Measurements from ENCODE around the gene ASCC3. TPM values are rescaled to one million over a fixed set of nuclear protein-coding genes. Genes with fewer than 3 reads are reported as not detected.
"Not testable (repeated sequence)": the region's sequence is repeated elsewhere in the genome, so short reads cannot be mapped to it uniquely, and the experiment has no call there.

ASCC3 gene
- total RNA-seq, 2 donors from 2014 or later, result 21.9 to 26.0 TPM

DNA sequence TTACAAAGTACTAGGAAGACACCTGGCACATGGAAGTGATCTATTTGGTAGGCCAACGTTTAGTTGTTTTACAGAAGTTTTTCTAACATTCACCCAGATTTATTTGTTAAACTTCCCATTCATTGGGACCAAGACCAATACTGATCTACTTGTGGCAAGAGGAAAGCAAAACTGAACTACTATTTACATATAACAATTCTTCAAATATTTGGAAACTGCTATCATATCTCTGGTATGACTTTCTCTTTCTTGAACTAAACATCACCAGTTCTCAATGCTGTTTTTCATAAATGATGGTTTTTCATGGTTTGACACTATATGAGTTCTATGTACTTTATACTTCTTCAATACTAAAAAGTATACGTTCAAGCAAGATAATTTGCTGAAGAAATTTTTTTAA is 189.2 kb downstream of the ASCC3 start:
- intact Hi-C loops (cut with DNase I), result no loop called here
- no peak for DNase-seq
- no peak for ATAC-seq

DNA sequence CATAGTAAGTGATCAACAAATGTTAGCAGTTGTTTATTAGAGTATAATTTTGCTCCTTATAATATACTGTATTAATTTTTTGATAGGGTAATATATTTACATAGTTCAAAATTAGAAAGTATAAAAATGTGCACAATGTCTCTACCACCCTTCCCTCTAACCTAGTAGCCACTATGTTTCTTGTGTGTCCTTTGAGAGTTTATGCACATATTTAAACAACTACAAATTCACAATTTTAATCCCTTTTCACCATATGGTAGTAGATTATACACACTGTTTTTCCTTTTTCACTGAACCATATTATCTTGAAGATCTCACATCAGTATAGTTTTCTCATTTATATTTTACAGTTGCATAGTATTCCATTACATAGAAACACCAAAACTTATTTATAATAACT is 194.9 kb downstream of the ASCC3 start:
- ATAC-seq (no peak), DNase-seq (no peak)
- intact Hi-C loops (cut with DNase I), result no loop called here

DNA sequence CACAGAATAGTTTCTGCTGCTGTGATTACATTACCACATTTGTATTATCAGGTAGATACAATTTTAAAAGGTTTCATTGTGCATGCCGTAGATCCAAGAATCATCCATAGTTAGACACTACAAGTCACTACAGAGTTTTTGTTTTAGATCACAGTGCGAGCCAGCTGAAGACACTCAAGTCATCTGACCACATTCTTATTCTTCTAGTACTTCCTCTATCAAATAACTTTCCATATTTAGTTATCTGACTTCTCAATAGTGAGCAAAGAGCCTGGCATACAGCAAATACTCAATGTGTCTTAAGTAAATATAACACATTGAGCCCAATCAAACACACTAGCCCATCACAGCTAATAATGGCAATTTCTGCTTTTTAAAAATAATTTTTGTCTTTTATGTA is 195.4 kb downstream of the ASCC3 start:
- DNase-seq (no peak), ATAC-seq (no peak)
- intact Hi-C loops (cut with DNase I), result no loop called here

DNA sequence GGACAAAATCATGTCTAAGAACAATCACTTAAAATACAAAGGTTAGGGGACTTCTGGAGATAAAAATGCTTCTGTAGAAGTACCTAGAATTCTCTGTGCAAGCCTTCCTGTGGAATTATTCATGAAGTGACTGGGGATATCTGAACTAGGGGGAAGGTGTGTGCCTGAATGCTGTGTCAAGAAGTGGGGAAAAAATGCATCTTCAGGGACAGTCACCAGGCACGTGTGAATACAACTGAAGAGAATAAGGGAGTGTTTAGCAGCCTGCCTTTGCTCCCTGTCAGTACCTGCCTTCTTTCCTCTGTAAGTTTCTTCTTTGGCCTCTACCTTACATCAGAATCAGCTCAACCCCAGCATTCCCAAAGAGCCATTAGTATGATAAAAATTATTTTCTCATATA is 201.0 kb downstream of the ASCC3 start:
- intact Hi-C loops (cut with DNase I), result no loop called here
- DNase-seq, result no peak
- no peak for ATAC-seq

DNA sequence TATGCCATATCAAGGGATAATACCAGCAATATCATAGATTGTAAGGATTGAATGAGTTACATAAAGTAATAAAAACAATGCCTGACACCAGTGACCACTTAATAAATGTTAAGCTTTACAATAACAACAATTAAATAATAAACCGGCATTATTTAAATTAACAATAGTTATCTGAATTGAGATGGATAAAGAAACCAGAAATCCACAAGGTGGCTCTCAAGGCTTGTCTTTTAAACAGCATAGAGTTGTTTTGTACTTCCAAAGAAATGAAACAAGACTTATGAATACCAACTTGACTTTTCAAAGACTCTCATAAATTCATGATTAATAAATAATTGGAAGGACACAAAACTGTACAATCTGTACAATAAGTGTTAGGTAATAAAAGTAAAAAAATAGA is 203.1 kb downstream of the ASCC3 start:
- intact Hi-C loops (cut with DNase I), result no loop called here
- DNase-seq (no peak), ATAC-seq (no peak)

DNA sequence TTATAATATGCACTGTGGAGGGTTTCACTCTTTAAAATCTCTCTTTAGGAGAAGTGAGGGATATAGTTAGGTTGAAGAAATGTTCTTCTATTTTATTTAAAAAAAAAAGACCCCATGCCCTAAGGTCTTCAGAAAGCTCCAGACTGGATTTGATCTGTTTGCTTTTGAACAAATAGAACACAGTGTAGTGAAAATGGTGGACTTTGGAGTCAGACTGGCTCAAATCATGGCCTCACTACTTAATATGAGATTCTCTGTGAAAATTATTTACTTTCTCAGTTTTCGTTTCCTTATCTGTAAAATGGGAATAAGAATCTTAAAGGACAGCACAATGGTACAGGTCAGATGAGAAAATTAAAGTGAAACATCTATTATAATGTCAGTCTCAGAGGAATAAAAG is 203.9 kb downstream of the ASCC3 start:
- ATAC-seq (no peak), DNase-seq (no peak)
- intact Hi-C loops (cut with DNase I), result no loop called here

DNA sequence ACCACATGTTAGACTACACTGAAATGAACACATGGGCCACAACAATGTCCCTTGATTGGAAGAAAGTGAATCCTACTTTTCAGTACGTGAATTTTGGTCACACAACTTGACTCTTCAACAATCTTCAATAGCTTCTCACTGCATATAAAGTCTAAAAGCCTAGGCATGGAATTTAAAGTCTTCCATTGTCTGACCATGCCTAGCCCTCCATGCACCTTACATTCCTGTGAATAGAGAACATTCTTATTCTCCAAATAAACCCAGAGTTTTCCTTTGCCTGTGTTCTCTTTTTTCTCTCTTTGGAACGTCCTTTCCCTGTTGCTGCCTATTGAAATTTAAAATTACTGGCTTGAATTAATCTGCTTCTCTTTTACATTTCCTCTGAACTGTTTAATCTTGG is 207.5 kb downstream of the ASCC3 start:
- ATAC-seq (no peak), DNase-seq (no peak)
- intact Hi-C loops (cut with DNase I), result no loop called here

DNA sequence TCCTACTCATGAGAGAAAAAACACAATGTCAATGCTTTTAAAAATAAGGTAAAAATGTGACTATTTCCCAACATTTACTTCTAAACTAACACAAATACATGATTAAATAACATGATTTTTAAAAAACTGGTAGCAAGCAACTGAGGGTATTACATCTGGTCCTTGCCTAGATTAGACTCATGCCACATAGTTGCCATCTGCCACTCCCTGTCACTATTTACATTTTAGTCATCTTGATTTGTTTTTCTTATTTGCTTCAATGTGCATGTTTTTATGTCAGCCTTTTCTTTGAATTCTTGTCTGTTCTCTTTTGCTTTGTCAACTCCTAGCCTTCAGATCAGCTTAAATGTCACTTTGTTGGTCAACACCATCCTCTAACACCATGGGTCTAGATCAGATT is 209.4 kb downstream of the ASCC3 start:
- intact Hi-C loops (cut with DNase I), result no loop called here
- no peak for ATAC-seq
- no peak for DNase-seq

DNA sequence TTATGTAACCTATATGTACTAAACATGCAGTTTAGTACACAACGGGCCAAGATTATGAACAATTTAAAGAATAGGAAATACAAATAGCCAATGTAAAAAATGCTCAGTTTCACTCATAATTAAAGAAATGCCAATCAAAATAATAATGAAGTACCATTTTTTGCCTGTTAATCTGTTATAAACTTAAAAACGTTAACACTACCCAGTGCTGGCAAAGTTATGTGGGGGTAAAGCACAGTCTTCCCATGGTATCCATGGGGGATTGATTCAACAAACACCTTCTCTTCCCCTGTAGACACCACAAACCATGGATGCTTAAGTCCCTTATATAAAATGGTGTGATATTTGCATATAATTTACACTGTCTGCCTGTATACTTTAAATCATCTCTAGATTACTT is 211.1 kb downstream of the ASCC3 start:
- ATAC-seq, result no peak
- no peak for DNase-seq
- intact Hi-C loops (cut with DNase I), result no loop called here

DNA sequence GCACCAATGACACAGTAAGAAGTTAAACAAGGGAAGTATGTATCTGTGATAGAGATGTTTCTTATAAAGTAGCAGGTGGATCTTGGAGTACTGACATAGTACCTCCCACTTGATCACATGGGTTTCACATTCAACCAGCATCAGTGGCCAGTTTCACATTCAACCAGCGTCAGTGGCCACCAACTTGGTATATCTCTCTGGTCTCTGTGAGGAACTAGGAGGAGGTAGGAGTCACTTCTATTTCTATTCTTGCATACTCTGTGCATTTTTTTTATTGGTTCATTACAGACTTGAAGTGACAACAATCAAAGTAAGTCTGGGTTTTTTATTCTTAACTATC is 216.1 kb downstream of the ASCC3 start:
- intact Hi-C loops (cut with DNase I), result no loop called here
- no peak for ATAC-seq
- DNase-seq, result no peak

DNA sequence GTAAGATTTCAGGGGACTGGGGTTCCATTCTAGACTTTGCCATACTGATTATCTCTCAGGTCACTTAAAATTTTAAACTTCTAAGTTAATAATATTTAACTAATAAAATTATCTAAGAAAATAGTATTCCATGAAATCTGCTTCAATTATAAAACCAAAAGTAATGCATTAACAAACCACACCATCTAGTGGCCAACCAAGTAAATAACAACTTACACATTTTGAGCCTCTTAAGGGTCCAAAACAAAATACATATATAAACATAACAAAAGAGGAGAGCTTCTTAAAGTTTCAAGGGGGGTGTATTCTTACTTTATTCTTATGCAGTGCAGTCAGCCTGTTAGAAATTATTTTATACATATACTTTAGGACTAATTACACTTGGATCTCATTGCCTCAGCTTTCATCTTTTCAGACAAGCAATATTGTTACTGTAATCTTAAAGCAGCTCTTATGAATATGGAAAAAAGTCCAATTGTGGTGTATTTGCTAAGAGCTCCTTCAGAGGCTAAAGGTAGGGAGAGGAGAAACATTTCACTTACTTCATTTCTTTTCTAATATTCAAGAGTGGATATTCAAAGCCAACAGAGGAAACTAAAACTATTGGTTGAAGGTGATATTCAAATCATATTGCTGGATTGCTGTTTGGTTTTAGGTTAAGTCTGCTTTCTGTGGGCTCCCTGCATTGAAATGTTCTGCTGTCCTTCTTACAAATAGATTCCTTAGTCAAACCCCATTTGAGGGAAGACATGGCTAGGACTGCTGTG is 216.7 kb downstream of the ASCC3 start:
- peak in 1 of 2 donors; percentile 34 for ATAC-seq

DNA sequence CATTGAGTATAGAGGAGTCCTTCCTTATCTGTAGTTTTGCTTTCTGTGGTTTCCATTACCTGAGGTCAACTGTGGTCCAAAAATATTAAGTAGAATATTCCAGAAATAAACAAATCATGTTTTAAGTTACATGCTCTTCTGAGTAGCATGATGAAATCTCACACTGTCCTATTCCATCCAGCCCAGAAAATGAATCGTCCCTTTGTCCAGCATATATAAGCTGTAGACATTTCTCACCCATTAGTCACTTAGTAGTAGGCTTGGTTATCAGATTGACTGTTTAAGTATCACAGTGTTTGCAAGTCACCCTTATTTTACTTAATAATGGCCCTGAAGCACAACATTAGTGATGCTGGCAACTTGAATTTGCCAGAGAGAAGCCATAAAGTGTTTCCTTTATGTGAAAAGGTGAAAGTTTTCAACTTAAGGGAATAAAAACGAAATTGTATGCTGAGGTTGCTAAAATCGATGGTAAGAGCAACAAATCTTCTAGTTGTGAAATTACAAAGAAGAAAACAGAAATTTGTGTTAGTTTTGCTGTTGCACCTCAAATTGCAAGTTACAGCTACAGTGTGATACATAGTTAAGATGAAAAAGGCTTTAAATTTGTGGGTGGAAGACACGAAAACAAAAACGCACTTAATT is 217.8 kb downstream of the ASCC3 start:
- ATAC-seq, result no peak
- no peak for DNase-seq
- intact Hi-C loops (cut with DNase I), result loop anchor here (5.0 kb wide), 1 partner anchor 546 kb away; no protein-coding TSS in a partner anchor

More for the DNA sequence above, 216.7 kb downstream of the ASCC3 start:
- no peak for DNase-seq
- intact Hi-C loops (cut with DNase I), result loop anchor here (5.0 kb wide), 1 partner anchor 547 kb away; no protein-coding TSS in a partner anchor

DNA sequence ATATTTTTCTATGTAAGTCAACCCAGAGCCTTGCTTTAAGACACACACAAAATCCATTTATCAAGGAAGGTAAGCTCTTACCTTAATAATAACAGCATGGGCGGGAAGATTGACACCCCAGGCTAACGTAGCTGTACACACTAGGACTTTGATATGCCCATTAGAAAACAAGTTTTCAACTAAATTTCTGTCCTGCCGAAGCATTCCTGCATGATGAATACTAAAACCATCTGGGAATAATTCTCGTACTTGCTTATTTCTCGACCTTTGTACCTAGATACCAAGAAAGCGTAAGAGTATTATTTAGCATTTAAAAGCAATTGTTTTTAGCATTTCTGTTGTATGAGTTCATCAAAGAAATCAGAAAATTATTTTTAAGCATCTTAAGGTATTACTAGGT is 218.9 kb downstream of the ASCC3 start:
- DNase-seq, result no peak
- intact Hi-C loops (cut with DNase I), result loop anchor here (5.0 kb wide), 1 partner anchor 545 kb away; no protein-coding TSS in a partner anchor
- no peak for ATAC-seq

DNA sequence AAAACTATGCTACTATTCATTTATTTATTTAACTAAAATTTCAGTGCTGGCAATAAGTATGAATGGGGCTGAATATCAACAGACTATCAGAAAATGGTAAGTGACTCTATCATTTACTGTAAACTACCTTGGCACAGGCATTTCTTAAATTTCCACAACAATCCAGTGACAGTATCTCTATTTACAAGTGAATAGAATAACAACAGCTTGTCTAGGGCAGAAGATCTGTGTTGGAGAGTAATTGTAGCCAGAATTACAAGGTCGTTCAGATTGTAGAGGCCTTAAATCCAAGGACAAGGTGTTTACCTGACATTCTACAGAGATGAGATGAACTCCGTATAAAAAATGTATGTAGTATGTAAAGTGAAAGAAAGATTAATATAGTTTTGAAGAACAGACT is 222.6 kb downstream of the ASCC3 start:
- ATAC-seq, result no peak
- intact Hi-C loops (cut with DNase I), result no loop called here
- no peak for DNase-seq

DNA sequence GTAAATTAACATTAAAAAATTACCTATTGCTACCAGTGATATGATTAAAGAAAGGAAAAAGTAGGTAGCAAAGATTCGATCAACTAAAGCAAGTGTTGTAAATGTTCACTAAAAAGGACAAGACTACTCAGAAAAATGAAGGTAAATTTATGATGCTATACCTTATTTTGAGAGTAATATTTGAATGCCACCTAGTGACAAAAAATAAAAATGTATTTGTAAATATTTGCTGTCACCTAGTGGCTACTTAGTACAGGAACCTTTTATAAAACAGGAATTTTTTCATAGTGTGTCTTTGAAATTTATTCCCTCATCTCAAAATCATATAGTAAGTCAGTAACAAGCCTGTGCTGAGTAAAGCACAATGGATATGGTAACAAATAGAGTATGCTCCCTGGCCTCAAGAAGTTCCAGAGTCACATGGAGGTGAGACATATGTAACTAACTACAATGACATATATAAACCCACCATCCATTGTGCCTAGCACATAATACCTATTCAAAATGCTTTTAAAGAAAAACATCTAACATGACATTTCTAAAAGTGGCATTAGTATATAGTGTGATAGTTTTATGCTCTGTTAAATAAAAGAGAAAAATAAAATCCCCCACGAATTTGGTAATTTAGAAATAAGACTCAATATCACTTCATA is 223.3 kb downstream of the ASCC3 start:
- ATAC-seq (no peak), DNase-seq (no peak)
- intact Hi-C loops (cut with DNase I), result no loop called here

DNA sequence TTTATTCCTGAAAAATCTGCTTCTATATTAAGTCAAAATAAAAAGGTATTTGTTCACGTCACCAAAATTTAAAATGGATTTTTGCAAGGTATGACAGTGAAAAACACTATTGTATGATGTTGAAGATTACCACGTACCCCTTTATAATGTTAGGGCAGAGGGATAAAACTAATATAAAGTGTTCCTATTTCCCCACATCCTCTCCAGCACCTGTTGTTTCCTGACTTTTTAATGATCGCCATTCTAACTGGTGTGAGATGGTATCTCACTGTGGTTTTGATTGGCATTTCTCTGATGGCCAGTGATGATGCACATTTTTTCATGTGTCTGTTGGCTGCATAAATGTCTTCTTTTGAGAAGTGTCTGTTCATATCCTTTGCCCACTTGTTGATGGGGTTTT is 240.0 kb downstream of the ASCC3 start:
- ATAC-seq; intact Hi-C loops (cut with DNase I); DNase-seq: not testable (repeated sequence)

DNA sequence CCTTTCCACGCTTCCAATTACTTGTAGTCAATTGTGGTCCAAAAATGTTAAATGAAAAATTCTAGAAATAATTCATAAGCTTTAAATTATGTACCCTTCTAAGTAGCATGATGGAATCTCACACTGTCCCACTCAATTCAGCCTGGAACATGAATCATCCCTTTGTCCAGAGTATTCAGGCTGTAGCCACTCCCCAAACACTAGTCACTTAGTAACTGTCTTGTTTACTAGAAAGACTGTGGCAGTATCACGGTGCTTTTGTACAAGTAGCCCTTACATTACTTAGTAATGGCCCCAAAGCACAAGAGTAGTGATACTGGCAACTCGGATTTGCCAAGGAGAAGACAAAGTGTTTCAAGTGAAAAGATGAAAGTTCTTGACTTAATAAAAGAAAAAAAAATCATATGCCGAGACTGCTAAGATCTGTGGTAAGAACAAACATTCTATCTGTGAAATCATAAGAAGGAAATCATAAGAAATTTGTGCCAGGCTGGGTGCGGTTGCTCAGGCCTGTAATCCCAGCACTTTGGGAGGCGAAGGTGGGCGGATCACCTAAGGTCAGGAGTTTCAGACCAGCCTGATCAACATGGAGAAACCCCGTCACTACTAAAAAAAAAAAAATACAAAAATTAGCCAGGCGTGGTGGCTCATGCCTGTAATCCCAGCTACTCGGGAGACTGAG is 247.9 kb downstream of the ASCC3 start:
- ATAC-seq, result peak in 1 of 2 donors; percentile 79
- intact Hi-C loops (cut with DNase I), result no loop called here

DNA sequence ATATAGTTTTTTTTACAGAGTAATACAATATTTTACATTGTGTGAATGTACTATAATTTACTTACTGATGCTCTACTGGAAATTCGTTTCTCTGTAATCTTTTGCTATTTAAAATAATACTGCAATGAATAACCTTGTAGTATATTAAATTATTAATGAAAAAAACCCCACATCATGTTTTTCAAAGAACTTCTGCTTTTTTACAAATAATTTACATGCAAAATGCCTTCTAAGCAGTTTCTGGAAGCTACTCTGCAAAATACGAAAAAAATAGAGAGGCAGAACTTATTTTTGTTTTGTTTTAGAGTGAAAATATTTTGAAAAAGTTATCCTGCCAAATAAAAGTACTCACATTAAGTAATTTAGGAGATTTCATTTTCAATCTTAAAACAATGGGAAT is 250.6 kb downstream of the ASCC3 start:
- DNase-seq (no peak), ATAC-seq (no peak)
- intact Hi-C loops (cut with DNase I), result no loop called here

More for the DNA sequence above, 247.9 kb downstream of the ASCC3 start:
- no peak for DNase-seq

DNA sequence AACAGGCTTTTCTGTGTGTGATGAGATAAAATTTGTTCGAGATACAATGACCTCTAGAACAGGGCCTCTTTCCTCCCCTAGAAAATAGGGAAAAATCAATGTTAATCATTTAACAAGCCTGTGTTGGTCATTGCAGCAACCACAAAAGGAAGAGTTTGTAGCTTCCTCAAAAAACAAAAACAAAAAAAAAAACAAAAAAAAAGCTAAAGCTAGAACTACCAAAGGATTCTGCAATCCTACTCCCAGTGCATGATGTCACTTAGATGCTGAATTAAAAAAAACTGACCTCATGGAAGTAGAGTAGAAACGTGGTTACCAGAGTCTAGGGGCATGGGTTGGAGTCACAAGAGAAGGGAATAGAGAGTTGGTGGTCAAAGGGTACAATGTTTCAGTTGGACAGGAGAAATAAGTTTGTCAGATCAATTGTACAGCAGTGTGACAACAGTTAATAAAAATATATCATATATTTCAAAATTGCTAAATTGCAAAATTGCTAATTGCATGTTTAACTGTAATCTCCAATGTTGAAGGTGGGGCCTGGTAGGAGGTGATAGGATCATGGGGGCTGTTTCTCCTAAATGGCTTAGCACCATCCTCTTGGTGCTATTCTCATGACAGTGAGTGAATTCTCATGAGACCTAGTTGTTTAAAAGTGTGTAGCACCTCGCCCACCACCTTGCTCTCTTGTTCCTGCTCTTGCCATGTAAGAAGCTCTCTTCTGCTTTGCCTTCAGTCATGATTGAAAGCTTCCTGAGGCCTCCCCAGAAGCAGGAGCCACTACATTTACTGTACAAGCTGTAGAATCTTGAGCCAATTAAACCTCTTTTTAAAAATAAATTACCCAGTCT is 253.0 kb downstream of the ASCC3 start:
- intact Hi-C loops (cut with DNase I), result no loop called here
- no peak for DNase-seq
- ATAC-seq, result no peak
